Testis (tissue), 2 donors: ENCODE results near the gene PNPO.

Source experiments
- POLR2A ChIP-seq: fragments of 450-650 bp; IDR thresholded peaks from one replicate; pipeline ENCODE4 v1.6.1; 2017; ENCODE audit warnings: antibody characterized with exemption, mild to moderate bottlenecking, moderate library complexity
- TF ChIP-seq, protein P1 (sequence below), 3 experiments: fragments of 450-650 bp in 2 of 3; fragments of 200-600 bp in 1 of 3; sonication (generic) in 1 of 3; IDR thresholded peaks; one replicate each; pipeline ENCODE4 v1.5.1; 2016 to 2019; ENCODE audit warnings: antibody characterized with exemption in 3 of 3, mild to moderate bottlenecking in 2 of 3, moderate library complexity in 1 of 3

GRCh38 chr17:47949197-47949759, 7.9 kb downstream of the PNPO start:
- no peak for TF ChIP-seq POLR2A
- TF ChIP-seq, protein P1, sequence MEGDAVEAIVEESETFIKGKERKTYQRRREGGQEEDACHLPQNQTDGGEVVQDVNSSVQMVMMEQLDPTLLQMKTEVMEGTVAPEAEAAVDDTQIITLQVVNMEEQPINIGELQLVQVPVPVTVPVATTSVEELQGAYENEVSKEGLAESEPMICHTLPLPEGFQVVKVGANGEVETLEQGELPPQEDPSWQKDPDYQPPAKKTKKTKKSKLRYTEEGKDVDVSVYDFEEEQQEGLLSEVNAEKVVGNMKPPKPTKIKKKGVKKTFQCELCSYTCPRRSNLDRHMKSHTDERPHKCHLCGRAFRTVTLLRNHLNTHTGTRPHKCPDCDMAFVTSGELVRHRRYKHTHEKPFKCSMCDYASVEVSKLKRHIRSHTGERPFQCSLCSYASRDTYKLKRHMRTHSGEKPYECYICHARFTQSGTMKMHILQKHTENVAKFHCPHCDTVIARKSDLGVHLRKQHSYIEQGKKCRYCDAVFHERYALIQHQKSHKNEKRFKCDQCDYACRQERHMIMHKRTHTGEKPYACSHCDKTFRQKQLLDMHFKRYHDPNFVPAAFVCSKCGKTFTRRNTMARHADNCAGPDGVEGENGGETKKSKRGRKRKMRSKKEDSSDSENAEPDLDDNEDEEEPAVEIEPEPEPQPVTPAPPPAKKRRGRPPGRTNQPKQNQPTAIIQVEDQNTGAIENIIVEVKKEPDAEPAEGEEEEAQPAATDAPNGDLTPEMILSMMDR (IDR thresholded peaks at IDR 0.05) = peak; percentile 76 to 92 (median 89)
